Smooth muscle cell (in vitro differentiated cells): ENCODE measurements around the gene FARSB. TPM values are rescaled to one million over a fixed set of nuclear protein-coding genes. Genes with fewer than 3 reads are reported as not detected.

Experiments
- DNase-seq: peaks from one replicate; lab custom pipeline; 2025; ENCODE audit not compliant: unreplicated experiment; lab: John Stamatoyannopoulos, UW
- H2AFZ ChIP-seq: fragments of 200-600 bp; sonication (generic); 2 replicates; pipeline ENCODE4 v1.6.0; 2016; ENCODE audit warnings: antibody characterized with exemption, low read depth, mild to moderate bottlenecking
- H3F3A ChIP-seq: fragments of 200-600 bp; sonication (generic); 2 replicates; pipeline ENCODE4 v1.6.0; 2017; ENCODE audit warnings: antibody characterized with exemption, low read depth
- H3K27ac ChIP-seq: fragments of 200-600 bp; sonication (generic); 2 replicates; pipeline ENCODE4 v1.5.1; 2016; ENCODE audit warnings: low read depth, mild to moderate bottlenecking
- H3K27me3 ChIP-seq: fragments of 200-600 bp; sonication (generic); 2 replicates; pipeline ENCODE4 v1.6.1; 2016; ENCODE audit warnings: low read depth, mild to moderate bottlenecking
- H3K36me3 ChIP-seq: fragments of 200-600 bp; sonication (generic); 2 replicates; pipeline ENCODE4 v1.5.1; 2016; ENCODE audit warnings: low read depth
- H3K4me1 ChIP-seq: fragments of 200-600 bp; sonication (generic); 2 replicates; pipeline ENCODE4 v1.5.1; 2016; ENCODE audit warnings: low read depth
- H3K4me2 ChIP-seq: fragments of 200-600 bp; sonication (generic); 2 replicates; pipeline ENCODE4 v1.6.0; 2016; ENCODE audit warnings: mild to moderate bottlenecking
- H3K4me3 ChIP-seq: fragments of 200-600 bp; sonication (generic); 2 replicates; pipeline ENCODE4 v1.5.1; 2016; ENCODE audit warnings: mild to moderate bottlenecking
- H3K79me2 ChIP-seq: fragments of 200-600 bp; sonication (generic); 2 replicates; pipeline ENCODE4 v1.6.0; 2016; ENCODE audit warnings: low read depth, mild to moderate bottlenecking
- H3K9ac ChIP-seq: fragments of 200-600 bp; sonication (generic); 2 replicates; pipeline ENCODE4 v1.6.0; 2016; ENCODE audit warnings: low read depth
- H3K9me3 ChIP-seq: fragments of 200-600 bp; sonication (generic); replicated peaks from 2 replicates; pipeline ENCODE4 v1.5.1; 2016; ENCODE audit warnings: low read depth
- H4K20me1 ChIP-seq: fragments of 200-600 bp; sonication (generic); 2 replicates; pipeline ENCODE4 v1.6.0; 2016; ENCODE audit warnings: low read depth
- WGBS: methylation state at CpG from one replicate; pipeline ENCODE4 v1.1.7; 2016; ENCODE audit warnings: low lambda C conversion rate; 5-methylcytosine and 5-hydroxymethylcytosine counted together
- polyA plus RNA-seq: library from polyadenylated mRNA; unstranded; fragments of >200 nt; fragmentation: Nextera tagmentation; extraction: Ambion mirVana; gene quantifications from 2 replicates; pipeline ENCODE4 v1.2.1, GENCODE V29; 2016
- total RNA-seq: library from RNA; depleted of rRNA; stranded (reverse); fragments of >200 nt; gene quantifications from 2 replicates; pipeline ENCODE4 v1.2.3, GENCODE V29; 2014
- TF ChIP-seq, protein P1 (sequence below): fragments of 200-600 bp; sonication (generic); IDR thresholded peaks from 2 replicates; pipeline ENCODE4 v1.5.1; 2017; ENCODE audit warnings: borderline replicate concordance, mild to moderate bottlenecking, antibody characterized with exemption; ENCODE audit not compliant: insufficient read depth, poor library complexity, severe bottlenecking

The FARSB gene
- total and polyA plus RNA-seq, 2 experiments from 2014 or later = 25.7 to 27.0 TPM

DNA sequence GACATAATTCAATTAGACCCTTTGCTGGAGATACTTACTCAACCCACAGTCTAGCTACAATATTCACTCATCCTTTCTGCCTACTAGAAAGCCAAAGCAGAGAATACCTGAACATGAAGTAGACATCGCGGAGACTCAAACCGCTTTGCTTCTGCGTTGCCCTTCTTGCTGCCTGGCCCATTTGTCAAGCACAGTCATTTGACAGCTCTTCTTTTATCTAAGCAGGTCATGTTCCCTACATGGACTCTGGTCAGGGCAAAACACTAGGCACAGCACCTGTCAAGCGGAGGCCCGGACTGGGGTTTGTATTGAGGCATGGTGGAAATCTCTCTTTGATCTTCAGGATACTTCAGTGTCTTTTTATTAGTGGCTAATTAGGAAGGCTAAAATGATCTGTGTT lies 89.7 kb downstream of the FARSB start:
- Histone ChIP-seq H3K9me3 (no peaks in the 10 kb centered on the region), H3F3A (no peaks in the 10 kb centered on the region), H4K20me1 (no peaks in the 10 kb centered on the region), H3K27me3 (peaks cover 8% of the 10 kb centered on the region), H3K79me2 (no peaks in the 10 kb centered on the region), H3K9ac (no peak overlapping the region), H3K4me2 (no peak overlapping the region), H2AFZ (no peak overlapping the region), H3K36me3 (no peaks in the 10 kb centered on the region), H3K27ac (no peak overlapping the region), H3K4me3 (no peak overlapping the region), H3K4me1 (no peaks in the 10 kb centered on the region)
- TF ChIP-seq, protein P1, sequence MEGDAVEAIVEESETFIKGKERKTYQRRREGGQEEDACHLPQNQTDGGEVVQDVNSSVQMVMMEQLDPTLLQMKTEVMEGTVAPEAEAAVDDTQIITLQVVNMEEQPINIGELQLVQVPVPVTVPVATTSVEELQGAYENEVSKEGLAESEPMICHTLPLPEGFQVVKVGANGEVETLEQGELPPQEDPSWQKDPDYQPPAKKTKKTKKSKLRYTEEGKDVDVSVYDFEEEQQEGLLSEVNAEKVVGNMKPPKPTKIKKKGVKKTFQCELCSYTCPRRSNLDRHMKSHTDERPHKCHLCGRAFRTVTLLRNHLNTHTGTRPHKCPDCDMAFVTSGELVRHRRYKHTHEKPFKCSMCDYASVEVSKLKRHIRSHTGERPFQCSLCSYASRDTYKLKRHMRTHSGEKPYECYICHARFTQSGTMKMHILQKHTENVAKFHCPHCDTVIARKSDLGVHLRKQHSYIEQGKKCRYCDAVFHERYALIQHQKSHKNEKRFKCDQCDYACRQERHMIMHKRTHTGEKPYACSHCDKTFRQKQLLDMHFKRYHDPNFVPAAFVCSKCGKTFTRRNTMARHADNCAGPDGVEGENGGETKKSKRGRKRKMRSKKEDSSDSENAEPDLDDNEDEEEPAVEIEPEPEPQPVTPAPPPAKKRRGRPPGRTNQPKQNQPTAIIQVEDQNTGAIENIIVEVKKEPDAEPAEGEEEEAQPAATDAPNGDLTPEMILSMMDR = no peak
- 98% methylated on average over 6 of the region's 6 CpGs for WGBS
- no peak for DNase-seq

DNA sequence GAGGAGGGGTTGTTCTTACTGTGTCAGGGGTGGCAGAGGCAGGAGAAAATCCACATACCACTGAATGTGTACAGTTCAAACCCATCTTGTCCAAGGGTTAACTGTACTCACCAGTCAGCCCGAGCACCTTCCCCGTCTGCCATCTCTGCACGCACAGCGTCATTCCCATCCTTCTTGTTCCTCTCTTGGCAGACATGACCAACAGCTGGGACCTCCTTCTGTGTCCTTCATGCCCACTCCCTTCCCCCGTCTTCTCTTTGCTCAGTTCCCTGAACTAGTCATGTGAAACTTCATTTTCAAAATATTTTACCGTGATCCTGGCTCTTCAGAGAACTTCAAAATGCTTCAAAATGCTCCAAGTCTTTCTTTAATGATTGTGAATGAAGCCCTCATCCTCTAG lies 92.0 kb downstream of the FARSB start:
- Histone ChIP-seq H3K9ac (no peak overlapping the region), H3K9me3 (no peaks in the 10 kb centered on the region), H3K79me2 (no peaks in the 10 kb centered on the region), H3K4me3 (no peak overlapping the region), H3K27ac (no peak overlapping the region), H3F3A (no peaks in the 10 kb centered on the region), H3K4me1 (no peaks in the 10 kb centered on the region), H2AFZ (no peak overlapping the region), H3K4me2 (no peak overlapping the region), H3K36me3 (no peaks in the 10 kb centered on the region), H4K20me1 (no peaks in the 10 kb centered on the region), H3K27me3 (peaks cover 8% of the 10 kb centered on the region)
- TF ChIP-seq, protein P1 = no peak
- WGBS = 94% methylated on average over 6 of the region's 6 CpGs
- DNase-seq = no peak

DNA sequence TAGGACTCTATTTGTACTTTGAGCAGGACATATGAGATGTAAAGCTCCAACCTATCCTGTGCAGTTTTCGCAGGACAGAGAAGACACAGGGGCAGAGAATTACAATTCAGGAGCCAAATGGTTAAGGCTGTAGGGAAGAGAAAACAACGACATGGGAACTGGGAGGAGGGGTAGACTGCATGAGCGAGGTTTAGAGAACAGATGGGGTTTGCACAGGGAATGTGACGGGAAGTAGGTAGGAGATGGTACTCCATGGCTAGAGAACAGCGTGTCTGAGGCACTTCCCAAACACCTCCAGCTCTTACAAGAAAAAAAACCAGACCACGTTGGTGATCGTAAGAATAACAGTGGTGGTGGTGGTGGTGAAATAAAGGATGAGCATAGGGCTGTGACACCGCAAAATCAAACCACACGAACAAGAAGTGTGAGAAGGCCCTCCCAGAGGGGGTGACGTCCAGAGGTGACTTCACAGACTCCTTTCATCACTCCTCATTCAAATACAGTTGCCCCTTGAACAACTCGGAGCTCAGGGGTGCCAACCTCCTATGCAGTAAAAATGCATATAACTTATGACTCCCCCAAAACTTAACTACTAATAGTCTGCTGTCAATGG lies 92.7 kb downstream of the FARSB start:
- no peaks in the 10 kb centered on the region for H3K36me3 ChIP-seq
- H3F3A ChIP-seq = no peaks in the 10 kb centered on the region
- H3K79me2 ChIP-seq = no peaks in the 10 kb centered on the region
- no peaks in the 10 kb centered on the region for H3K4me1 ChIP-seq
- no peak overlapping the region for H3K9ac ChIP-seq
- no peak overlapping the region for H2AFZ ChIP-seq
- no peak overlapping the region for H3K4me2 ChIP-seq
- no peak overlapping the region for H3K27ac ChIP-seq
- peaks cover 8% of the 10 kb centered on the region for H3K27me3 ChIP-seq
- H3K4me3 ChIP-seq = no peak overlapping the region
- H3K9me3 ChIP-seq = no peaks in the 10 kb centered on the region
- 77% methylated on average over 11 of the region's 11 CpGs for whole genome bisulfite sequencing
- TF ChIP-seq, protein P1 = no peak
- H4K20me1 ChIP-seq = no peaks in the 10 kb centered on the region
- no peak for DNase-seq
